HCT116 (cell line): ENCODE results near the gene NEO1. TPM values are rescaled to one million over a fixed set of nuclear protein-coding genes. Genes with fewer than 3 reads are reported as not detected.

Experiments
- ATAC-seq: fragments of 200-7000 bp; cut with Tn5 transposase; 2 replicates; pipeline ENCODE4 v1.9.1; 2020; ENCODE audit warnings: mild to moderate bottlenecking, moderate library complexity
- BruUV-seq: library from RNA; stranded (reverse); fragments of 400-500 nt; replicated peaks from 2 replicates; lab custom pipeline; 2021; lab: Mats Ljungman, UMichigan
- CTCF ChIA-PET: fragments of 300-600 bp; sonication (Branson Sonifier 250); formaldehyde crosslinking; loops from one replicate; lab custom pipeline; 2021; ENCODE audit warnings: antibody characterized with exemption; lab: Charles Lee
- POLR2A ChIA-PET: fragments of 300-600, 350-600 bp; sonication (Branson Sonifier 250); formaldehyde crosslinking; loops from one replicate; lab custom pipeline; 2021; ENCODE audit warnings: antibody characterized with exemption; lab: Charles Lee
- RAD21 ChIA-PET, 2 experiments: fragments of 300-600 bp; sonication (Branson Sonifier 250); formaldehyde crosslinking; loops; one replicate each; lab custom pipeline; 2023; ENCODE audit warnings: low total read pairs in 2 of 2; ENCODE audit not compliant: uncharacterized antibody in 2 of 2, unreplicated experiment in 2 of 2, low non-redundant PET in 1 of 2; lab: Charles Lee
- DNase-seq: peaks from one replicate; pipeline ENCODE4 v3.0.0-alpha.2; 2010; ENCODE audit warnings: low read depth, low spot score
- H2AFZ ChIP-seq: fragments of 200-600 bp; shearing (Covaris generic), sonication (generic); 2 replicates; pipeline ENCODE4 v1.6.1; 2017; ENCODE audit warnings: low read depth, mixed run types, mixed read lengths, antibody characterized with exemption, low read length; ENCODE audit not compliant: poor library complexity, severe bottlenecking
- H3K27ac ChIP-seq: 2 replicates; pipeline ENCODE4 v1.5.1; 2012; ENCODE audit warnings: low read depth, low read length
- H3K27me3 ChIP-seq: fragments of 200-600 bp; sonication (generic); 2 replicates; pipeline ENCODE4 v1.6.1; 2016; ENCODE audit warnings: mixed run types, low read length, mixed read lengths; ENCODE audit not compliant: insufficient read depth
- H3K36me3 ChIP-seq, 2 experiments: fragments of 200-500 bp in 1 of 2; fragments of 200-600 bp in 1 of 2; sonication (Bioruptor generic) in 1 of 2; sonication (generic) in 1 of 2; 2 replicates each; pipeline versions ENCODE4 v1.5.1 to v1.6.1; 2014 to 2016; ENCODE audit warnings: low read length in 2 of 2, inconsistent platforms in 1 of 2, mixed read lengths in 1 of 2, mixed run types in 1 of 2; ENCODE audit not compliant: insufficient read depth in 2 of 2, control insufficient read depth in 1 of 2
- H3K4me1 ChIP-seq, 2 experiments: fragments of 200-600 bp in 1 of 2; sonication (generic) in 1 of 2; 2 replicates each; pipeline versions ENCODE4 v1.5.1 to v1.6.1; 2012 to 2017; ENCODE audit warnings: low read length in 2 of 2, inconsistent platforms in 1 of 2, mild to moderate bottlenecking in 1 of 2, mixed read lengths in 1 of 2, mixed run types in 1 of 2, moderate library complexity in 1 of 2; ENCODE audit not compliant: insufficient read depth in 2 of 2, control insufficient read depth in 1 of 2
- H3K4me2 ChIP-seq: fragments of 200-600 bp; sonication (generic); 2 replicates; pipeline ENCODE4 v1.6.1; 2017; ENCODE audit warnings: mixed run types, low read length, mixed read lengths
- H3K4me3 ChIP-seq, 2 experiments: fragments of 200-600 bp in 1 of 2; sonication (generic) in 1 of 2; replicated peaks in 1 of 2; 2 replicates each; pipeline ENCODE4 v1.5.1; 2011 to 2016; ENCODE audit warnings: low read length in 2 of 2, control low read depth in 1 of 2, low read depth in 1 of 2, mild to moderate bottlenecking in 1 of 2, mixed read lengths in 1 of 2, mixed run types in 1 of 2
- H3K79me2 ChIP-seq: fragments of 200-600 bp; sonication (generic); 2 replicates; pipeline ENCODE4 v1.6.1; 2017; ENCODE audit warnings: mild to moderate bottlenecking, mixed run types, low read length, moderate library complexity, mixed read lengths; ENCODE audit not compliant: insufficient read depth
- H3K9ac ChIP-seq: fragments of 200-600 bp; sonication (generic); 2 replicates; pipeline ENCODE4 v1.6.1; 2016; ENCODE audit warnings: low read length, mixed read lengths
- H3K9me2 ChIP-seq: fragments of 200-600 bp; sonication (generic), shearing (Covaris generic); 2 replicates; pipeline ENCODE4 v1.6.1; 2017; ENCODE audit warnings: mixed run types, mild to moderate bottlenecking, moderate library complexity; ENCODE audit not compliant: insufficient read depth
- H3K9me3 ChIP-seq, 2 experiments: fragments of 200-500 bp in 1 of 2; fragments of 200-600 bp in 1 of 2; sonication (Bioruptor generic) in 1 of 2; sonication (generic) in 1 of 2; 2 replicates each; pipeline ENCODE4 v1.6.1; 2014 to 2017; ENCODE audit warnings: low read length in 2 of 2, mixed read lengths in 2 of 2, inconsistent platforms in 1 of 2, low read depth in 1 of 2, mild to moderate bottlenecking in 1 of 2, mixed run types in 1 of 2, moderate library complexity in 1 of 2; ENCODE audit not compliant: control insufficient read depth in 1 of 2, insufficient read depth in 1 of 2
- H4K20me1 ChIP-seq: fragments of 200-600 bp; sonication (generic), shearing (Covaris generic); 2 replicates; pipeline ENCODE4 v1.6.1; 2017; ENCODE audit warnings: mixed run types, mild to moderate bottlenecking, moderate library complexity; ENCODE audit not compliant: insufficient read depth
- CEBPB ChIP-seq: IDR thresholded peaks from 2 replicates; pipeline ENCODE4 v1.6.1; 2012; ENCODE audit warnings: low read depth
- EGR1 ChIP-seq: IDR thresholded peaks from 2 replicates; pipeline ENCODE4 v1.6.1; 2012; ENCODE audit warnings: low read depth
- ELF1 ChIP-seq: IDR thresholded peaks from 2 replicates; pipeline ENCODE4 v1.6.1; 2012; ENCODE audit warnings: low read depth, borderline replicate concordance
- EZH2phosphoT487 ChIP-seq: fragments of 200-600 bp; IDR thresholded peaks from 2 replicates; pipeline ENCODE4 v1.6.1; 2018; ENCODE audit warnings: antibody characterized with exemption, borderline replicate concordance
- FOSL1 ChIP-seq: IDR thresholded peaks from 2 replicates; pipeline ENCODE4 v1.6.1; 2012; ENCODE audit warnings: low read depth
- JUND ChIP-seq: IDR thresholded peaks from 2 replicates; pipeline ENCODE4 v1.6.1; 2012
- POLR2AphosphoS5 ChIP-seq: IDR thresholded peaks from 2 replicates; pipeline ENCODE4 v1.6.1; 2011; ENCODE audit warnings: mild to moderate bottlenecking, low read depth, low read length, moderate library complexity
- RAD21 ChIP-seq: IDR thresholded peaks from 2 replicates; pipeline ENCODE4 v1.6.1; 2012; ENCODE audit warnings: low read depth, mild to moderate bottlenecking
- SP1 ChIP-seq: IDR thresholded peaks from 2 replicates; pipeline ENCODE4 v1.6.1; 2012; ENCODE audit warnings: low read depth
- SRF ChIP-seq: IDR thresholded peaks from 2 replicates; pipeline ENCODE4 v1.6.1; 2012; ENCODE audit warnings: low read depth
- TCF7L2 ChIP-seq: IDR thresholded peaks from 2 replicates; pipeline ENCODE4 v1.7.0; 2011; ENCODE audit warnings: borderline replicate concordance, inconsistent platforms; ENCODE audit not compliant: insufficient read depth, insufficient read length; ENCODE audit errors: extremely low read depth
- YY1 ChIP-seq: IDR thresholded peaks from 2 replicates; pipeline ENCODE4 v1.6.1; 2011; ENCODE audit warnings: low read length, low read depth, moderate library complexity, mild to moderate bottlenecking; ENCODE audit not compliant: insufficient replicate concordance; ENCODE audit errors: extremely low read depth
- ZFX ChIP-seq: fragments of 450-650 bp; IDR thresholded peaks from 2 replicates; pipeline ENCODE4 v1.6.1; 2017
- ZNF274 ChIP-seq: fragments of 200-500 bp; sonication (Bioruptor generic); IDR thresholded peaks from 2 replicates; pipeline ENCODE4 v1.6.1; 2014; ENCODE audit warnings: mild to moderate bottlenecking, low read depth, low read length, inconsistent platforms
- intact Hi-C: fragments of 100-400 bp; cut with micrococcal nuclease; formaldehyde crosslinking; loops from 2 replicates; pipeline ENCODE4 v1.10.0; 2022
- total RNA-seq: library from RNA; stranded (reverse); gene quantifications from one replicate; pipeline ENCODE4 v1.2.1, GENCODE V29; 2021; ENCODE audit not compliant: unreplicated experiment
- TF ChIP-seq, protein P1 (sequence below), 3 experiments: fragments of 200-600 bp in 1 of 3; sonication (generic) in 1 of 3; IDR thresholded peaks in 2 of 3; conservative IDR thresholded peaks in 1 of 3; 2 replicates each; pipeline ENCODE4 v1.5.1; 2012 to 2017; ENCODE audit warnings: low read depth in 2 of 3, low read length in 2 of 3, antibody characterized with exemption in 1 of 3, borderline replicate concordance in 1 of 3, control low read depth in 1 of 3, mild to moderate bottlenecking in 1 of 3, mixed read lengths in 1 of 3, mixed run types in 1 of 3, moderate library complexity in 1 of 3; ENCODE audit not compliant: insufficient read depth in 1 of 3
- TF ChIP-seq, protein P2 (sequence below): IDR thresholded peaks from 2 replicates; pipeline ENCODE4 v1.6.1; 2012
- TF ChIP-seq, protein P3 (sequence below): IDR thresholded peaks from 2 replicates; pipeline ENCODE4 v1.6.1; 2012; ENCODE audit warnings: low read depth

NEO1 gene
- total RNA-seq, 1 experiment from 2014 or later, result 30.0 TPM

DNA sequence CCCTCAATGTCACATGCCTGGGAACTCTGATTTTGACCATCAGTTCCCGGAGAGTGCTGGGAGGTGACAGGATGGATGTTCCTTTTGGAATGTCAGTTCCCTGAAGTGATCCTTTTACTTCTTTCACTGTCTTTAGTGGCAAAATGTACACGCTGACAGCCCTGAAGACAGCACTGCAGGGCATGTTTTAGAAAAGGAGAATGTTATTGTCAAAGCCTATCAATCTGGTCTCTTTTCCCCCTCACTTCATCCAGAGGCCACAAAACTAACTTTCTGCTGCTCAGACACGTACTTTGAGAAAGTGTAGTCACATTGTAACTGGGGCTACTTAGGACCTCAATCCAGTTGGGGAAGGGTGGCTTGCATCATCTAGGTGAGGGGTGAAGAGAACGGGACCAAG lies 14.0 kb upstream of the NEO1 start:
- H3K27ac ChIP-seq, result no peak overlapping the region
- TF ChIP-seq ZFX (no peak), POLR2AphosphoS5 (no peak), TCF7L2 (no peak), EGR1 (no peak), CEBPB (no peak)
- TF ChIP-seq, all 23 proteins: peak for 0
- Histone ChIP-seq H3K4me2 (no peak overlapping the region), H3K36me3 (no peaks in the 10 kb centered on the region), H3K79me2 (no peaks in the 10 kb centered on the region), H2AFZ (no peak overlapping the region), H3K27me3 (peaks cover 7% of the 10 kb centered on the region; the same call in 1 of the 2 replicates), H3K4me3 (no peak overlapping the region), H3K9me2 (no peaks in the 10 kb centered on the region), H3K4me1 (no peaks in the 10 kb centered on the region), H3K9me3 (no peaks in the 10 kb centered on the region), H3K9ac (no peak overlapping the region), H4K20me1 (no peaks in the 10 kb centered on the region)
- intact Hi-C loops, result no loop called here
- ChIA-PET POLR2A (no interaction called here), RAD21 (no interaction called here), CTCF (no interaction called here)
- no TSS peak for BruUV-seq
- DNase-seq (no peak), ATAC-seq (no peak)

DNA sequence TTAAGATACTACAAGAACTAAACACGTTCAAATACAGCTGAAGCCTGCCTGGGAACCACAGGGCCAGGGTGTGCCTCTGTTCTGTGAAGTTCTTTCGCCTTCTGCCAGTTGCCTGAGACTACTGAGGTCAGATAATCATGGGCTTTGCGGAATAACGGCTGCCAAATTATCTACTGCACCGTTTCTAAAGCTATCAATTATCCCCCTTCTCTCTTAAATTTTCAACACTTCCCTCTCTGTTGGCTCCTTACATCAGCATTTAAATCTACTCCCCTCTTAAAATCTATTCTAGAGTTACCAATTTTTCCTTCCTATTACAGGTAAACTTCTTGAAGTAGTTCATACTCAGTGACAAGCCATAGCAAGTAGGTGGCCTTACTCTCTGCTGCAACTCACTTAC lies 6.2 kb upstream of the NEO1 start:
- no peaks in the 10 kb centered on the region for H3K27me3 ChIP-seq
- H3K9me2 ChIP-seq, result no peaks in the 10 kb centered on the region
- no TSS peak for BruUV-seq
- no peak overlapping the region for H3K4me3 ChIP-seq
- no peak overlapping the region for H3K27ac ChIP-seq
- no peak overlapping the region for H3K9ac ChIP-seq
- ChIA-PET POLR2A (no interaction called here), RAD21 (no interaction called here), CTCF (no interaction called here)
- DNase-seq (no peak), ATAC-seq (no peak)
- no peaks in the 10 kb centered on the region for H3K9me3 ChIP-seq
- H3K79me2 ChIP-seq, result no peaks in the 10 kb centered on the region
- no peak overlapping the region for H3K4me2 ChIP-seq
- no peak for TF ChIP-seq SRF
- TF ChIP-seq FOSL1, result no peak
- no peak for TF ChIP-seq JUND
- TF ChIP-seq ZFX, result no peak
- TF ChIP-seq EZH2phosphoT487, result no peak
- TF ChIP-seq SP1, result no peak
- TF ChIP-seq, protein P1, sequence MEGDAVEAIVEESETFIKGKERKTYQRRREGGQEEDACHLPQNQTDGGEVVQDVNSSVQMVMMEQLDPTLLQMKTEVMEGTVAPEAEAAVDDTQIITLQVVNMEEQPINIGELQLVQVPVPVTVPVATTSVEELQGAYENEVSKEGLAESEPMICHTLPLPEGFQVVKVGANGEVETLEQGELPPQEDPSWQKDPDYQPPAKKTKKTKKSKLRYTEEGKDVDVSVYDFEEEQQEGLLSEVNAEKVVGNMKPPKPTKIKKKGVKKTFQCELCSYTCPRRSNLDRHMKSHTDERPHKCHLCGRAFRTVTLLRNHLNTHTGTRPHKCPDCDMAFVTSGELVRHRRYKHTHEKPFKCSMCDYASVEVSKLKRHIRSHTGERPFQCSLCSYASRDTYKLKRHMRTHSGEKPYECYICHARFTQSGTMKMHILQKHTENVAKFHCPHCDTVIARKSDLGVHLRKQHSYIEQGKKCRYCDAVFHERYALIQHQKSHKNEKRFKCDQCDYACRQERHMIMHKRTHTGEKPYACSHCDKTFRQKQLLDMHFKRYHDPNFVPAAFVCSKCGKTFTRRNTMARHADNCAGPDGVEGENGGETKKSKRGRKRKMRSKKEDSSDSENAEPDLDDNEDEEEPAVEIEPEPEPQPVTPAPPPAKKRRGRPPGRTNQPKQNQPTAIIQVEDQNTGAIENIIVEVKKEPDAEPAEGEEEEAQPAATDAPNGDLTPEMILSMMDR (IDR thresholded peaks at IDR 0.05 in 2 of 3, conservative IDR thresholded peaks at IDR 0.05 in 1 of 3; ENCODE audit: borderline replicate concordance in 1 of 3, insufficient read depth in 1 of 3, low read depth in 2 of 3, low read length in 2 of 3), result no peak
- no peak for TF ChIP-seq YY1
- TF ChIP-seq, protein P2, sequence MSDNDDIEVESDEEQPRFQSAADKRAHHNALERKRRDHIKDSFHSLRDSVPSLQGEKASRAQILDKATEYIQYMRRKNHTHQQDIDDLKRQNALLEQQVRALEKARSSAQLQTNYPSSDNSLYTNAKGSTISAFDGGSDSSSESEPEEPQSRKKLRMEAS, result no peak
- TF ChIP-seq ELF1, result no peak
- TF ChIP-seq, protein P3, sequence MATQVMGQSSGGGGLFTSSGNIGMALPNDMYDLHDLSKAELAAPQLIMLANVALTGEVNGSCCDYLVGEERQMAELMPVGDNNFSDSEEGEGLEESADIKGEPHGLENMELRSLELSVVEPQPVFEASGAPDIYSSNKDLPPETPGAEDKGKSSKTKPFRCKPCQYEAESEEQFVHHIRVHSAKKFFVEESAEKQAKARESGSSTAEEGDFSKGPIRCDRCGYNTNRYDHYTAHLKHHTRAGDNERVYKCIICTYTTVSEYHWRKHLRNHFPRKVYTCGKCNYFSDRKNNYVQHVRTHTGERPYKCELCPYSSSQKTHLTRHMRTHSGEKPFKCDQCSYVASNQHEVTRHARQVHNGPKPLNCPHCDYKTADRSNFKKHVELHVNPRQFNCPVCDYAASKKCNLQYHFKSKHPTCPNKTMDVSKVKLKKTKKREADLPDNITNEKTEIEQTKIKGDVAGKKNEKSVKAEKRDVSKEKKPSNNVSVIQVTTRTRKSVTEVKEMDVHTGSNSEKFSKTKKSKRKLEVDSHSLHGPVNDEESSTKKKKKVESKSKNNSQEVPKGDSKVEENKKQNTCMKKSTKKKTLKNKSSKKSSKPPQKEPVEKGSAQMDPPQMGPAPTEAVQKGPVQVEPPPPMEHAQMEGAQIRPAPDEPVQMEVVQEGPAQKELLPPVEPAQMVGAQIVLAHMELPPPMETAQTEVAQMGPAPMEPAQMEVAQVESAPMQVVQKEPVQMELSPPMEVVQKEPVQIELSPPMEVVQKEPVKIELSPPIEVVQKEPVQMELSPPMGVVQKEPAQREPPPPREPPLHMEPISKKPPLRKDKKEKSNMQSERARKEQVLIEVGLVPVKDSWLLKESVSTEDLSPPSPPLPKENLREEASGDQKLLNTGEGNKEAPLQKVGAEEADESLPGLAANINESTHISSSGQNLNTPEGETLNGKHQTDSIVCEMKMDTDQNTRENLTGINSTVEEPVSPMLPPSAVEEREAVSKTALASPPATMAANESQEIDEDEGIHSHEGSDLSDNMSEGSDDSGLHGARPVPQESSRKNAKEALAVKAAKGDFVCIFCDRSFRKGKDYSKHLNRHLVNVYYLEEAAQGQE, result no peak
- no peak for TF ChIP-seq ZNF274
- no peak for TF ChIP-seq RAD21
- H4K20me1 ChIP-seq, result no peaks in the 10 kb centered on the region
- H2AFZ ChIP-seq, result no peak overlapping the region
- intact Hi-C loops, result no loop called here
- H3K36me3 ChIP-seq, result no peaks in the 10 kb centered on the region
- peaks cover 5% of the 10 kb centered on the region in 2 experiments; a peak in 2 of 4 replicates for H3K4me1 ChIP-seq
